Liver (tissue), 9 donors: ENCODE results near the gene NDUFA3. TPM values are rescaled to one million over a fixed set of nuclear protein-coding genes. Genes with fewer than 3 reads are reported as not detected.

Experiments
- DNase-seq: peaks from one replicate; pipeline ENCODE4 v3.0.0-alpha.2; 2017; ENCODE audit warnings: low spot score
- H3K27ac ChIP-seq, 2 donors: one replicate each; pipeline ENCODE4 v1.7.0; 2013; ENCODE audit warnings: inconsistent platforms in 2 of 2, low read length in 2 of 2, control low read depth in 1 of 2, low read depth in 1 of 2, mild to moderate bottlenecking in 1 of 2
- H3K27me3 ChIP-seq, 4 donors: one replicate each; pipeline versions ENCODE4 v1.6.1 to v1.7.0; 2013; ENCODE audit warnings: low read length in 3 of 4, inconsistent platforms in 1 of 4, mild to moderate bottlenecking in 1 of 4, moderate library complexity in 1 of 4; ENCODE audit not compliant: control insufficient read depth in 4 of 4, insufficient read depth in 4 of 4
- H3K36me3 ChIP-seq, 4 donors: one replicate each; pipeline versions ENCODE4 v1.6.1 to v1.7.0; 2013; ENCODE audit warnings: low read length in 3 of 4, mild to moderate bottlenecking in 3 of 4, low read depth in 1 of 4, moderate library complexity in 1 of 4; ENCODE audit not compliant: control insufficient read depth in 4 of 4, insufficient read depth in 3 of 4
- H3K4me1 ChIP-seq, 4 donors: one replicate each; pipeline versions ENCODE4 v1.6.1 to v1.7.0; 2013; ENCODE audit warnings: low read length in 3 of 4, mild to moderate bottlenecking in 3 of 4, moderate library complexity in 1 of 4; ENCODE audit not compliant: control insufficient read depth in 4 of 4, insufficient read depth in 4 of 4
- H3K4me3 ChIP-seq, 3 donors: one replicate each; pipeline versions ENCODE4 v1.6.1 to v1.7.0; 2013; ENCODE audit warnings: low read length in 3 of 3, control low read depth in 1 of 3, low read depth in 1 of 3, mild to moderate bottlenecking in 1 of 3
- H3K9ac ChIP-seq, 2 donors: one replicate each; pipeline ENCODE4 v1.7.0; 2013; ENCODE audit warnings: low read length in 2 of 2, mild to moderate bottlenecking in 2 of 2, moderate library complexity in 2 of 2, control low read depth in 1 of 2, low read depth in 1 of 2
- H3K9me3 ChIP-seq, 4 donors: one replicate each; pipeline versions ENCODE4 v1.6.1 to v1.7.0; 2013; ENCODE audit warnings: low read length in 3 of 4; ENCODE audit not compliant: control insufficient read depth in 4 of 4
- EGR1 ChIP-seq, 2 donors: IDR thresholded peaks; 2 replicates each; pipeline ENCODE4 v1.6.1; 2016 to 2018; ENCODE audit warnings: antibody characterized with exemption in 2 of 2, low read depth in 2 of 2
- FOXA1 ChIP-seq: IDR thresholded peaks from 2 replicates; pipeline ENCODE4 v1.6.1; 2016; ENCODE audit warnings: antibody characterized with exemption
- GABPA ChIP-seq, 2 donors: IDR thresholded peaks in 1 of 2; conservative IDR thresholded peaks in 1 of 2; 2 replicates each; pipeline ENCODE4 v1.6.1; 2016; ENCODE audit warnings: antibody characterized with exemption in 2 of 2, mild to moderate bottlenecking in 1 of 2, moderate library complexity in 1 of 2
- HNF4A ChIP-seq, 2 donors: conservative IDR thresholded peaks; 2 replicates each; pipeline ENCODE4 v1.6.1; 2016; ENCODE audit warnings: antibody characterized with exemption in 2 of 2, mild to moderate bottlenecking in 2 of 2
- HNF4G ChIP-seq: IDR thresholded peaks from 2 replicates; pipeline ENCODE4 v1.6.1; 2016; ENCODE audit warnings: antibody characterized with exemption
- JUND ChIP-seq, 2 donors: IDR thresholded peaks; 2 replicates each; pipeline ENCODE4 v1.6.1; 2016; ENCODE audit warnings: antibody characterized with exemption in 2 of 2
- NR2F2 ChIP-seq: IDR thresholded peaks from 2 replicates; pipeline ENCODE4 v1.6.1; 2016; ENCODE audit warnings: antibody characterized with exemption
- RAD21 ChIP-seq, 2 donors: IDR thresholded peaks; 2 replicates each; pipeline ENCODE4 v1.6.1; 2016; ENCODE audit warnings: antibody characterized with exemption in 2 of 2, mild to moderate bottlenecking in 2 of 2
- RXRA ChIP-seq, 2 donors: IDR thresholded peaks; 2 replicates each; pipeline ENCODE4 v1.6.1; 2017 to 2018; ENCODE audit warnings: antibody characterized with exemption in 2 of 2, mild to moderate bottlenecking in 1 of 2
- SP1 ChIP-seq: IDR thresholded peaks from 2 replicates; pipeline ENCODE4 v1.6.1; 2018; ENCODE audit warnings: antibody characterized with exemption, mild to moderate bottlenecking
- TAF1 ChIP-seq: conservative IDR thresholded peaks from 2 replicates; pipeline ENCODE4 v1.6.1; 2016; ENCODE audit warnings: antibody characterized with exemption, mild to moderate bottlenecking
- YY1 ChIP-seq: IDR thresholded peaks from 2 replicates; pipeline ENCODE4 v1.6.1; 2016; ENCODE audit warnings: antibody characterized with exemption, mild to moderate bottlenecking
- WGBS: extraction: QIAGEN DNeasy Blood & Tissue Kit; methylation state at CpG from one replicate; pipeline ENCODE4 v1.1.7; 2013; 5-methylcytosine and 5-hydroxymethylcytosine counted together
- polyA plus RNA-seq, 2 donors: library from polyadenylated mRNA; stranded (reverse) in 1 of 2; unstranded in 1 of 2; fragments of 200-250 nt in 1 of 2; fragments of >200 nt in 1 of 2; fragmentation: Nextera tagmentation in 1 of 2; extraction: Ambion mirVana in 1 of 2; gene quantifications; one replicate each; pipeline versions ENCODE4 v1.2.1 to v1.2.3, GENCODE V29; 2013 to 2015
- total RNA-seq, 2 donors: library from RNA; depleted of rRNA; stranded (reverse); fragments of >200 nt; gene quantifications; one replicate each; pipeline ENCODE4 v1.2.3, GENCODE V29; 2014
- TF ChIP-seq, protein P1 (sequence below): IDR thresholded peaks from 2 replicates; pipeline ENCODE4 v1.6.1; 2016; ENCODE audit warnings: antibody characterized with exemption
- TF ChIP-seq, protein P2 (sequence below): IDR thresholded peaks from 2 replicates; pipeline ENCODE4 v1.6.1; 2016; ENCODE audit warnings: antibody characterized with exemption, mild to moderate bottlenecking
- TF ChIP-seq, protein P3 (sequence below): IDR thresholded peaks from 2 replicates; pipeline ENCODE4 v1.6.1; 2016; ENCODE audit warnings: antibody characterized with exemption
- TF ChIP-seq, protein P4 (sequence below): IDR thresholded peaks from 2 replicates; pipeline ENCODE4 v1.6.1; 2016; ENCODE audit warnings: antibody characterized with exemption
- donor health status: healthy.
- donor health status: healthy.
- donor health status: healthy.
- donor health status: healthy.
- donor health status: healthy.

NDUFA3 gene
- total and polyA plus RNA-seq, 4 donors: 5.9 to 343 (median 68.5) TPM

DNA sequence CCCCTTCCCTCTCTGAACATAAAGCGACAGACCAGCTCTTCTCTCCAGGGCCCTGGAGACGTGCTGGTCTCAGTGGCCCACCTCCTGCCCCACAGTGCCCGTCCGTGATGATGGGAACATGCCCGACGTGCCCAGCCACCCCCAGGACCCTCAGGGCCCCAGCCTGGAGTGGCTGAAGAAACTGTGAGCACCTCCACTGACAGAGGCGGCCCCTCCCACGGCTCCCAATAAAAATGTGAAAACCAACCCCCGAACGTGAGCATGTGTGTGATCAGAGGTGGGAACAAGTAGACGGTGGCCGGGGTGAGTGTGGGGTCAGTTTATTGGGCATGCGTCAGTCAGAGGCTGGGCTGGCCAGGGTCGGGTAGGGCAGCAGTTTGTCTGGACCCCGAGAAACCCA lies 4.1 kb downstream of the NDUFA3 start:
- TF ChIP-seq, protein P1, sequence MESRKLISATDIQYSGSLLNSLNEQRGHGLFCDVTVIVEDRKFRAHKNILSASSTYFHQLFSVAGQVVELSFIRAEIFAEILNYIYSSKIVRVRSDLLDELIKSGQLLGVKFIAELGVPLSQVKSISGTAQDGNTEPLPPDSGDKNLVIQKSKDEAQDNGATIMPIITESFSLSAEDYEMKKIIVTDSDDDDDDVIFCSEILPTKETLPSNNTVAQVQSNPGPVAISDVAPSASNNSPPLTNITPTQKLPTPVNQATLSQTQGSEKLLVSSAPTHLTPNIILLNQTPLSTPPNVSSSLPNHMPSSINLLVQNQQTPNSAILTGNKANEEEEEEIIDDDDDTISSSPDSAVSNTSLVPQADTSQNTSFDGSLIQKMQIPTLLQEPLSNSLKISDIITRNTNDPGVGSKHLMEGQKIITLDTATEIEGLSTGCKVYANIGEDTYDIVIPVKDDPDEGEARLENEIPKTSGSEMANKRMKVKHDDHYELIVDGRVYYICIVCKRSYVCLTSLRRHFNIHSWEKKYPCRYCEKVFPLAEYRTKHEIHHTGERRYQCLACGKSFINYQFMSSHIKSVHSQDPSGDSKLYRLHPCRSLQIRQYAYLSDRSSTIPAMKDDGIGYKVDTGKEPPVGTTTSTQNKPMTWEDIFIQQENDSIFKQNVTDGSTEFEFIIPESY: no peak
- TF ChIP-seq EGR1 (IDR thresholded peaks at IDR 0.05; ENCODE audit: low read depth in 2 of 2): no peak
- TF ChIP-seq, protein P2, sequence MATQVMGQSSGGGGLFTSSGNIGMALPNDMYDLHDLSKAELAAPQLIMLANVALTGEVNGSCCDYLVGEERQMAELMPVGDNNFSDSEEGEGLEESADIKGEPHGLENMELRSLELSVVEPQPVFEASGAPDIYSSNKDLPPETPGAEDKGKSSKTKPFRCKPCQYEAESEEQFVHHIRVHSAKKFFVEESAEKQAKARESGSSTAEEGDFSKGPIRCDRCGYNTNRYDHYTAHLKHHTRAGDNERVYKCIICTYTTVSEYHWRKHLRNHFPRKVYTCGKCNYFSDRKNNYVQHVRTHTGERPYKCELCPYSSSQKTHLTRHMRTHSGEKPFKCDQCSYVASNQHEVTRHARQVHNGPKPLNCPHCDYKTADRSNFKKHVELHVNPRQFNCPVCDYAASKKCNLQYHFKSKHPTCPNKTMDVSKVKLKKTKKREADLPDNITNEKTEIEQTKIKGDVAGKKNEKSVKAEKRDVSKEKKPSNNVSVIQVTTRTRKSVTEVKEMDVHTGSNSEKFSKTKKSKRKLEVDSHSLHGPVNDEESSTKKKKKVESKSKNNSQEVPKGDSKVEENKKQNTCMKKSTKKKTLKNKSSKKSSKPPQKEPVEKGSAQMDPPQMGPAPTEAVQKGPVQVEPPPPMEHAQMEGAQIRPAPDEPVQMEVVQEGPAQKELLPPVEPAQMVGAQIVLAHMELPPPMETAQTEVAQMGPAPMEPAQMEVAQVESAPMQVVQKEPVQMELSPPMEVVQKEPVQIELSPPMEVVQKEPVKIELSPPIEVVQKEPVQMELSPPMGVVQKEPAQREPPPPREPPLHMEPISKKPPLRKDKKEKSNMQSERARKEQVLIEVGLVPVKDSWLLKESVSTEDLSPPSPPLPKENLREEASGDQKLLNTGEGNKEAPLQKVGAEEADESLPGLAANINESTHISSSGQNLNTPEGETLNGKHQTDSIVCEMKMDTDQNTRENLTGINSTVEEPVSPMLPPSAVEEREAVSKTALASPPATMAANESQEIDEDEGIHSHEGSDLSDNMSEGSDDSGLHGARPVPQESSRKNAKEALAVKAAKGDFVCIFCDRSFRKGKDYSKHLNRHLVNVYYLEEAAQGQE: no peak
- no peak overlapping the region for H3K4me3 ChIP-seq
- 89% methylated on average over 15 of the region's 15 CpGs for WGBS
- DNase-seq: no peak
- H3K27ac ChIP-seq: no peak overlapping the region
- peaks cover 14 to 47% (median 18%) of the 10 kb centered on the region in 4 donors for H3K36me3 ChIP-seq
- H3K27me3 ChIP-seq: no peaks in the 10 kb centered on the region
- no peak overlapping the region for H3K9ac ChIP-seq
- no peaks in the 10 kb centered on the region for H3K9me3 ChIP-seq
- peaks cover 0 to 24% (median 9%) of the 10 kb centered on the region in 4 donors for H3K4me1 ChIP-seq

DNA sequence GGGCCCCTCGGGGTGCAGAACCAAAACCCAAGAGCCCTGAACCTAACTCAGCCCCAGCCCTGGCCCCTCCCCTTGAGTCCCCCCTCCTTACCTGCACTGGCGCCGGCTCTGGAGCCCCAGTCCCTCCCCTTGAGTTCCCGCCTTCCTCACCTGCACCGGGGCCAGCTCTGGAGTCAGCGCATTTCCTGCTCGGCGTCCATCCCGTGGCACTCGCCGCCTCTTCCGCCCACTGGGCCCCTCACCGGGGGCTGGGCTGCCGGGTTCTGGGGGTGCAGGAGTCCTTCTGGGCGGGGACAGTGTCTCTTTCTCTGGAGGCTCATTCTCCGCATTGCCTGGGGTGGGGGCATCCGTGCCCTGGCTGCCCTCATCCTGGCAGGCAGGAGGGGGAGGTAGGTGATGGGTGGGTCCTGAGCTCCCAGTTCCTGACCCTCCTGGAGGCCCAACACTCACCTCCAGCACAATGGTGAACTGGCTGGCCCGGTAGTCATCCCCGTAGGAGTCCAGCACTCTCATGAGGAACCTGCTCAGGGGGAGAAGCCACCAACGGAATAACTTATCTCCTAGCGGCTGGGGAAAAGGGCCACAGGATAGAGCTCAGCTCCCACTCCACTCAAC lies 5.3 kb downstream of the NDUFA3 start:
- Histone ChIP-seq H3K36me3 (peaks cover 14 to 47% (median 18%) of the 10 kb centered on the region in 4 donors), H3K4me3 (no peak overlapping the region), H3K27me3 (no peaks in the 10 kb centered on the region), H3K9me3 (no peaks in the 10 kb centered on the region), H3K4me1 (peaks cover 0 to 18% (median 6%) of the 10 kb centered on the region in 4 donors), H3K27ac (no peak overlapping the region), H3K9ac (no peak overlapping the region)
- 87% methylated on average over 21 of the region's 21 CpGs for WGBS
- DNase-seq: no peak
- TF ChIP-seq JUND (IDR thresholded peaks at IDR 0.05): no peak
- TF ChIP-seq RXRA (IDR thresholded peaks at IDR 0.05): no peak
- no peak for TF ChIP-seq FOXA1
- TF ChIP-seq, protein P3, sequence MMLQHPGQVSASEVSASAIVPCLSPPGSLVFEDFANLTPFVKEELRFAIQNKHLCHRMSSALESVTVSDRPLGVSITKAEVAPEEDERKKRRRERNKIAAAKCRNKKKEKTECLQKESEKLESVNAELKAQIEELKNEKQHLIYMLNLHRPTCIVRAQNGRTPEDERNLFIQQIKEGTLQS: no peak
- TF ChIP-seq HNF4A (conservative IDR thresholded peaks at IDR 0.05): no peak
- TF ChIP-seq GABPA (IDR thresholded peaks at IDR 0.05 in 1 of 2, conservative IDR thresholded peaks at IDR 0.05 in 1 of 2): no peak

DNA sequence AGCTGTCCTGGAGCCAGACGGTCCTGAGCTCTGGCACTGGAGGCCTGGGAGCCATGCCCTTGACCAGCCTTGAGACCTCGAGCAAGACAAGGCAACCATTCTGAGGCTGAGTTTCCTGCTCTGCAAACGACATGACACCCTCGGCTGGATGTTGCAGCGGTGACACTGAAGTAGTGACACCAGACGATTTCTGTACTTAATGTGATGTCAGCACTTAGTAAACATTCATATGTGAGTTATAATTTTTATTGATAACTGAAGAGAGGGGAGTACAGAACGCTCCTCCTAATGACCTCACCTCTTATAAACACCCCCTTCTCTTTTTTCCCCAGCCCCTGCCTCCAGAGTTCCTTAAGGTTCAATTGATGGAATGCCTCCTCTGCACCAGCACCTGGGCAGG lies 5.8 kb downstream of the NDUFA3 start:
- WGBS: 90% methylated on average over 7 of the region's 7 CpGs
- Histone ChIP-seq H3K9me3 (no peaks in the 10 kb centered on the region), H3K4me1 (peaks cover 0 to 13% (median under 1%) of the 10 kb centered on the region in 4 donors), H3K36me3 (peaks cover 14 to 49% (median 18%) of the 10 kb centered on the region in 4 donors), H3K9ac (no peak overlapping the region), H3K27me3 (no peaks in the 10 kb centered on the region), H3K27ac (no peak overlapping the region), H3K4me3 (no peak overlapping the region)
- DNase-seq: no peak
- TF ChIP-seq HNF4G: no peak
- TF ChIP-seq GABPA (IDR thresholded peaks at IDR 0.05 in 1 of 2, conservative IDR thresholded peaks at IDR 0.05 in 1 of 2): no peak
- TF ChIP-seq, protein P1: no peak
- no peak for TF ChIP-seq TAF1
- no peak for TF ChIP-seq EGR1 (IDR thresholded peaks at IDR 0.05; ENCODE audit: low read depth in 2 of 2)
- TF ChIP-seq, protein P4, sequence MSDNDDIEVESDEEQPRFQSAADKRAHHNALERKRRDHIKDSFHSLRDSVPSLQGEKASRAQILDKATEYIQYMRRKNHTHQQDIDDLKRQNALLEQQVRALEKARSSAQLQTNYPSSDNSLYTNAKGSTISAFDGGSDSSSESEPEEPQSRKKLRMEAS: no peak
- TF ChIP-seq YY1: no peak
- TF ChIP-seq, protein P3: no peak
- TF ChIP-seq HNF4A (conservative IDR thresholded peaks at IDR 0.05): no peak
- TF ChIP-seq SP1: no peak
- no peak for TF ChIP-seq JUND (IDR thresholded peaks at IDR 0.05)
- TF ChIP-seq RAD21 (IDR thresholded peaks at IDR 0.05): no peak
- TF ChIP-seq NR2F2: no peak
- no peak for TF ChIP-seq RXRA (IDR thresholded peaks at IDR 0.05)
- no peak for TF ChIP-seq FOXA1
